HCT116 (cell line): Measurements from ENCODE around the gene GALNT15. TPM values are rescaled to one million over a fixed set of nuclear protein-coding genes. Genes with fewer than 3 reads are reported as not detected.

Experiments
- ATAC-seq: fragments of 200-7000 bp; cut with Tn5 transposase; 2 replicates; pipeline ENCODE4 v1.9.1; 2020; ENCODE audit warnings: mild to moderate bottlenecking, moderate library complexity
- BruUV-seq: library from RNA; stranded (reverse); fragments of 400-500 nt; replicated peaks from 2 replicates; lab custom pipeline; 2021; lab: Mats Ljungman, UMichigan
- CTCF ChIA-PET: fragments of 300-600 bp; sonication (Branson Sonifier 250); formaldehyde crosslinking; loops from one replicate; lab custom pipeline; 2021; ENCODE audit warnings: antibody characterized with exemption; lab: Charles Lee
- POLR2A ChIA-PET: fragments of 300-600, 350-600 bp; sonication (Branson Sonifier 250); formaldehyde crosslinking; loops from one replicate; lab custom pipeline; 2021; ENCODE audit warnings: antibody characterized with exemption; lab: Charles Lee
- RAD21 ChIA-PET, 2 experiments: fragments of 300-600 bp; sonication (Branson Sonifier 250); formaldehyde crosslinking; loops; one replicate each; lab custom pipeline; 2023; ENCODE audit warnings: low total read pairs in 2 of 2; ENCODE audit not compliant: uncharacterized antibody in 2 of 2, unreplicated experiment in 2 of 2, low non-redundant PET in 1 of 2; lab: Charles Lee
- DNase-seq: peaks from one replicate; pipeline ENCODE4 v3.0.0-alpha.2; 2010; ENCODE audit warnings: low read depth, low spot score
- H2AFZ ChIP-seq: fragments of 200-600 bp; shearing (Covaris generic), sonication (generic); 2 replicates; pipeline ENCODE4 v1.6.1; 2017; ENCODE audit warnings: low read depth, mixed run types, mixed read lengths, antibody characterized with exemption, low read length; ENCODE audit not compliant: poor library complexity, severe bottlenecking
- H3K27ac ChIP-seq: 2 replicates; pipeline ENCODE4 v1.5.1; 2012; ENCODE audit warnings: low read depth, low read length
- H3K27me3 ChIP-seq: fragments of 200-600 bp; sonication (generic); 2 replicates; pipeline ENCODE4 v1.6.1; 2016; ENCODE audit warnings: mixed run types, low read length, mixed read lengths; ENCODE audit not compliant: insufficient read depth
- H3K36me3 ChIP-seq, 2 experiments: fragments of 200-500 bp in 1 of 2; fragments of 200-600 bp in 1 of 2; sonication (Bioruptor generic) in 1 of 2; sonication (generic) in 1 of 2; 2 replicates each; pipeline versions ENCODE4 v1.5.1 to v1.6.1; 2014 to 2016; ENCODE audit warnings: low read length in 2 of 2, inconsistent platforms in 1 of 2, mixed read lengths in 1 of 2, mixed run types in 1 of 2; ENCODE audit not compliant: insufficient read depth in 2 of 2, control insufficient read depth in 1 of 2
- H3K4me1 ChIP-seq, 2 experiments: fragments of 200-600 bp in 1 of 2; sonication (generic) in 1 of 2; 2 replicates each; pipeline versions ENCODE4 v1.5.1 to v1.6.1; 2012 to 2017; ENCODE audit warnings: low read length in 2 of 2, inconsistent platforms in 1 of 2, mild to moderate bottlenecking in 1 of 2, mixed read lengths in 1 of 2, mixed run types in 1 of 2, moderate library complexity in 1 of 2; ENCODE audit not compliant: insufficient read depth in 2 of 2, control insufficient read depth in 1 of 2
- H3K4me2 ChIP-seq: fragments of 200-600 bp; sonication (generic); 2 replicates; pipeline ENCODE4 v1.6.1; 2017; ENCODE audit warnings: mixed run types, low read length, mixed read lengths
- H3K4me3 ChIP-seq, 2 experiments: fragments of 200-600 bp in 1 of 2; sonication (generic) in 1 of 2; replicated peaks in 1 of 2; 2 replicates each; pipeline ENCODE4 v1.5.1; 2011 to 2016; ENCODE audit warnings: low read length in 2 of 2, control low read depth in 1 of 2, low read depth in 1 of 2, mild to moderate bottlenecking in 1 of 2, mixed read lengths in 1 of 2, mixed run types in 1 of 2
- H3K79me2 ChIP-seq: fragments of 200-600 bp; sonication (generic); 2 replicates; pipeline ENCODE4 v1.6.1; 2017; ENCODE audit warnings: mild to moderate bottlenecking, mixed run types, low read length, moderate library complexity, mixed read lengths; ENCODE audit not compliant: insufficient read depth
- H3K9ac ChIP-seq: fragments of 200-600 bp; sonication (generic); 2 replicates; pipeline ENCODE4 v1.6.1; 2016; ENCODE audit warnings: low read length, mixed read lengths
- H3K9me2 ChIP-seq: fragments of 200-600 bp; sonication (generic), shearing (Covaris generic); 2 replicates; pipeline ENCODE4 v1.6.1; 2017; ENCODE audit warnings: mixed run types, mild to moderate bottlenecking, moderate library complexity; ENCODE audit not compliant: insufficient read depth
- H3K9me3 ChIP-seq, 2 experiments: fragments of 200-500 bp in 1 of 2; fragments of 200-600 bp in 1 of 2; sonication (Bioruptor generic) in 1 of 2; sonication (generic) in 1 of 2; 2 replicates each; pipeline ENCODE4 v1.6.1; 2014 to 2017; ENCODE audit warnings: low read length in 2 of 2, mixed read lengths in 2 of 2, inconsistent platforms in 1 of 2, low read depth in 1 of 2, mild to moderate bottlenecking in 1 of 2, mixed run types in 1 of 2, moderate library complexity in 1 of 2; ENCODE audit not compliant: control insufficient read depth in 1 of 2, insufficient read depth in 1 of 2
- H4K20me1 ChIP-seq: fragments of 200-600 bp; sonication (generic), shearing (Covaris generic); 2 replicates; pipeline ENCODE4 v1.6.1; 2017; ENCODE audit warnings: mixed run types, mild to moderate bottlenecking, moderate library complexity; ENCODE audit not compliant: insufficient read depth
- EZH2 ChIP-seq: fragments of 200-600 bp; sonication (generic); IDR thresholded peaks from 2 replicates; pipeline ENCODE4 v1.6.1; 2017; ENCODE audit warnings: antibody characterized with exemption, mixed run types
- RAD21 ChIP-seq: IDR thresholded peaks from 2 replicates; pipeline ENCODE4 v1.6.1; 2012; ENCODE audit warnings: low read depth, mild to moderate bottlenecking
- SP1 ChIP-seq: IDR thresholded peaks from 2 replicates; pipeline ENCODE4 v1.6.1; 2012; ENCODE audit warnings: low read depth
- intact Hi-C: fragments of 100-400 bp; cut with micrococcal nuclease; formaldehyde crosslinking; loops from 2 replicates; pipeline ENCODE4 v1.10.0; 2022
- total RNA-seq: library from RNA; stranded (reverse); gene quantifications from one replicate; pipeline ENCODE4 v1.2.1, GENCODE V29; 2021; ENCODE audit not compliant: unreplicated experiment
- TF ChIP-seq, protein P1 (sequence below), 3 experiments: fragments of 200-600 bp in 1 of 3; sonication (generic) in 1 of 3; IDR thresholded peaks in 2 of 3; conservative IDR thresholded peaks in 1 of 3; 2 replicates each; pipeline ENCODE4 v1.5.1; 2012 to 2017; ENCODE audit warnings: low read depth in 2 of 3, low read length in 2 of 3, antibody characterized with exemption in 1 of 3, borderline replicate concordance in 1 of 3, control low read depth in 1 of 3, mild to moderate bottlenecking in 1 of 3, mixed read lengths in 1 of 3, mixed run types in 1 of 3, moderate library complexity in 1 of 3; ENCODE audit not compliant: insufficient read depth in 1 of 3

Gene GALNT15
- total RNA-seq, 1 experiment from 2014 or later: 0.05 TPM

DNA sequence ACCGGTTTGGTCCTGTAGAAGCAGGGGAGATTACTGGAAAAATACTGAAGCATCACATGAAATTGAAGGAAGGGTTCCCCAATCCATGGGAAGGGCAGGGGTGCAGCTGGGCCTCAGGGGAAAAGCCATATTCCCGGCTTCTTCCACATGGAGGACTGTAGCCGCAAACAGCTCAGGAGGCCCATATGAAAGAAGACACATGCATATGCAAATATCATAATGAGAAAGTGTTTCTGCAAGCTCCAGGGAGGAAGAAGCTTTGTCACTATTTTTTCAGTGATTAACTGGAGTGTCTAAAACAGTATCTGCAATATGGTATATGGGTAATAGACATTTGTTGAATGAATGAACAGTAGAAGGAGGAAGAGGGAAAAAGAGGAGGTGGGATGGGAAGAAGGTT is 71.1 kb downstream of the GALNT15 start:
- Histone ChIP-seq H3K9ac (no peak overlapping the region), H3K27me3 (no peaks in the 10 kb centered on the region), H4K20me1 (no peaks in the 10 kb centered on the region), H3K9me2 (no peaks in the 10 kb centered on the region), H2AFZ (no peak overlapping the region), H3K4me1 (peaks cover 0 to 16% of the 10 kb centered on the region in 2 experiments; a peak in 1 of 4 replicates), H3K4me3 (no peak overlapping the region), H3K4me2 (no peak overlapping the region), H3K36me3 (no peaks in the 10 kb centered on the region), H3K9me3 (no peaks in the 10 kb centered on the region), H3K27ac (no peak overlapping the region), H3K79me2 (no peaks in the 10 kb centered on the region)
- no TSS peak for BruUV-seq
- intact Hi-C loops: loop anchor here (2.0 to 5.0 kb wide), 2 partner anchors 69 to 1043 kb away; no protein-coding TSS in a partner anchor
- ChIA-PET CTCF (interaction anchor here (0.8 to 0.9 kb wide), 2 partner anchors 67 to 197 kb away, joined by 3 read pairs; no protein-coding TSS in a partner anchor), RAD21 (no interaction called here), POLR2A (no interaction called here)
- DNase-seq (no peak), ATAC-seq (no peak)
- TF ChIP-seq SP1: no peak
- no peak for TF ChIP-seq EZH2

DNA sequence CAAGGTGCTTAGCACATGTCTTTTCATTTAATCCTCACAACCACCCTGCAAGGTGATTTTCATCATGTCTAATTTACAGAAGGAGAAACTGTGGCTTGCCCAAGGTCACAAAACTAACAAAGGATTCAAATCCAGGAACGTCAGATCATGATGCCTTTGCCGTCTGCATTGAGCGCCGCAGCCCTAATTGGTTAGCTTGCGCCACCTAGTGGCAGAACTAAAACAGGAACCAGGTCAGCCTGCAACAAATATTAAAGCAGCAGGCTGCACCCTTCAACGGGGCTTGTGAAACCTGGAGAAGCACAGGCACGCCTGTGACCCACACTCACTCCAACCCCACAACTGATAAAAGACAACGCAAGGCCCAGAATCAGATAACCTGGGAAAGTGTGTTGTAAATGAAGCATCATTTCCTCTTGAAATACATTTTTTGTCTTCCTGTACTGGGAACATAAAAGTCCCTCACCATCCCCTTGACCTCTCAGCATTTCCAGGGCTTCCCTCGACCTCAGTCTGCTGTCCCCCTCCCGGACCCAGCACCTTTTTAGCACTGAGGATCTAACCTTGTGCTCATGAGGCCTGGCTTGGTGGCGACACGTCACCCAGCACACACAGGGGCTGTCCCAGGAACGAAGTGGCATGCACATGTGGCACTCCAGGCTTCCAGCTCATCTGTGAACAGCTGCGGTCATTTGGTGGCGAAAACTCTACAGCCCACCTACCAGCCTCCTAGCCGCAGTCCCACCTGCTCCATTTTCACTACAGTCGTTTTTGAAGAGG is 73.0 kb downstream of the GALNT15 start:
- H3K79me2 ChIP-seq: no peaks in the 10 kb centered on the region
- ChIA-PET CTCF (interaction anchor here (1.6 kb wide), 1 partner anchor 69 kb away, joined by 6 read pairs; no protein-coding TSS in a partner anchor), POLR2A (no interaction called here), RAD21 (no interaction called here)
- intact Hi-C loops: loop anchor here (1.0 to 5.0 kb wide), 5 partner anchors 71 to 1045 kb away; no protein-coding TSS in a partner anchor
- no peak overlapping the region for H3K27ac ChIP-seq
- H2AFZ ChIP-seq: peak overlapping the region; percentile 97
- H3K9me2 ChIP-seq: no peaks in the 10 kb centered on the region
- H3K27me3 ChIP-seq: no peaks in the 10 kb centered on the region
- peak; percentile 88 for ATAC-seq
- H3K36me3 ChIP-seq: no peaks in the 10 kb centered on the region
- H3K4me1 ChIP-seq: peaks cover 0 to 15% of the 10 kb centered on the region in 2 experiments; a peak in 1 of 4 replicates
- TF ChIP-seq, protein P1, sequence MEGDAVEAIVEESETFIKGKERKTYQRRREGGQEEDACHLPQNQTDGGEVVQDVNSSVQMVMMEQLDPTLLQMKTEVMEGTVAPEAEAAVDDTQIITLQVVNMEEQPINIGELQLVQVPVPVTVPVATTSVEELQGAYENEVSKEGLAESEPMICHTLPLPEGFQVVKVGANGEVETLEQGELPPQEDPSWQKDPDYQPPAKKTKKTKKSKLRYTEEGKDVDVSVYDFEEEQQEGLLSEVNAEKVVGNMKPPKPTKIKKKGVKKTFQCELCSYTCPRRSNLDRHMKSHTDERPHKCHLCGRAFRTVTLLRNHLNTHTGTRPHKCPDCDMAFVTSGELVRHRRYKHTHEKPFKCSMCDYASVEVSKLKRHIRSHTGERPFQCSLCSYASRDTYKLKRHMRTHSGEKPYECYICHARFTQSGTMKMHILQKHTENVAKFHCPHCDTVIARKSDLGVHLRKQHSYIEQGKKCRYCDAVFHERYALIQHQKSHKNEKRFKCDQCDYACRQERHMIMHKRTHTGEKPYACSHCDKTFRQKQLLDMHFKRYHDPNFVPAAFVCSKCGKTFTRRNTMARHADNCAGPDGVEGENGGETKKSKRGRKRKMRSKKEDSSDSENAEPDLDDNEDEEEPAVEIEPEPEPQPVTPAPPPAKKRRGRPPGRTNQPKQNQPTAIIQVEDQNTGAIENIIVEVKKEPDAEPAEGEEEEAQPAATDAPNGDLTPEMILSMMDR (IDR thresholded peaks at IDR 0.05 in 2 of 3, conservative IDR thresholded peaks at IDR 0.05 in 1 of 3; ENCODE audit: borderline replicate concordance in 1 of 3, insufficient read depth in 1 of 3, low read depth in 2 of 3, low read length in 2 of 3): peak; percentile 82 to 97 (median 93)
- TF ChIP-seq RAD21 (peak; percentile 97), SP1 (no peak)
- H3K9me3 ChIP-seq: no peaks in the 10 kb centered on the region
- peak; percentile 66 for DNase-seq
- no peaks in the 10 kb centered on the region for H4K20me1 ChIP-seq
- no peak overlapping the region for H3K9ac ChIP-seq
- H3K4me3 ChIP-seq: no peak overlapping the region
- BruUV-seq: no TSS peak
- H3K4me2 ChIP-seq: peak overlapping the region; percentile 46
